Neuron (in vitro differentiated cells): ENCODE data around the gene ZNF630.
"Not testable (repeated sequence)": the region's sequence is repeated elsewhere in the genome, so short reads cannot be mapped to it uniquely, and the experiment has no call there.

Source experiments
- H2AFZ ChIP-seq: one replicate; pipeline ENCODE4 v1.6.1; 2013; ENCODE audit warnings: low read depth, mild to moderate bottlenecking, inconsistent platforms, low read length, moderate library complexity
- H3K27me3 ChIP-seq: one replicate; pipeline ENCODE4 v1.6.1; 2013; ENCODE audit warnings: low read length; ENCODE audit not compliant: insufficient read depth
- H3K36me3 ChIP-seq: one replicate; pipeline ENCODE4 v1.6.1; 2013; ENCODE audit warnings: low read length; ENCODE audit not compliant: insufficient read depth
- H3K4me1 ChIP-seq: one replicate; pipeline ENCODE4 v1.6.1; 2013; ENCODE audit warnings: low read length; ENCODE audit not compliant: insufficient read depth
- H3K4me3 ChIP-seq: 2 replicates; pipeline ENCODE4 v1.5.1; 2013; ENCODE audit warnings: mild to moderate bottlenecking, low read length, moderate library complexity
- H3K9me3 ChIP-seq: one replicate; pipeline ENCODE4 v1.6.1; 2013; ENCODE audit warnings: low read length

Gene ZNF630

GRCh38 chrX:48059296-48059639 is 12.2 kb downstream of the ZNF630 start:
- Histone ChIP-seq H3K4me3 (no peak overlapping the region), H3K9me3 (no peaks in the 10 kb centered on the region), H3K27me3 (no peaks in the 10 kb centered on the region), H3K36me3 (no peaks in the 10 kb centered on the region), H3K4me1 (no peaks in the 10 kb centered on the region), H2AFZ (no peak overlapping the region)

GRCh38 chrX:48058621-48059295 is 12.7 kb downstream of the ZNF630 start:
- H3K4me3 ChIP-seq, result no peak overlapping the region
- no peak overlapping the region for H2AFZ ChIP-seq
- no peaks in the 10 kb centered on the region for H3K36me3 ChIP-seq
- no peaks in the 10 kb centered on the region for H3K4me1 ChIP-seq
- no peaks in the 10 kb centered on the region for H3K27me3 ChIP-seq
- no peaks in the 10 kb centered on the region for H3K9me3 ChIP-seq

GRCh38 chrX:48046846-48047245 is 24.6 kb downstream of the ZNF630 start:
- H3K27me3 ChIP-seq, result no peaks in the 10 kb centered on the region
- H3K4me1 ChIP-seq, result no peaks in the 10 kb centered on the region
- H3K9me3 ChIP-seq, result no peaks in the 10 kb centered on the region
- no peaks in the 10 kb centered on the region for H3K36me3 ChIP-seq
- H3K4me3 ChIP-seq, result no peak overlapping the region
- no peak overlapping the region for H2AFZ ChIP-seq

- Histone ChIP-seq H3K4me3 (no peak overlapping the region), H3K9me3 (no peaks in the 10 kb centered on the region), H3K36me3 (no peaks in the 10 kb centered on the region), H3K27me3 (no peaks in the 10 kb centered on the region), H2AFZ (no peak overlapping the region), H3K4me1 (no peaks in the 10 kb centered on the region)
These were observed 25.8 kb downstream of the ZNF630 start for GRCh38 chrX:48045410-48046311.

GRCh38 chrX:48043056-48043455 is 28.4 kb downstream of the ZNF630 start:
- H3K36me3 ChIP-seq, result no peaks in the 10 kb centered on the region
- H3K27me3 ChIP-seq, result no peaks in the 10 kb centered on the region
- no peaks in the 10 kb centered on the region for H3K9me3 ChIP-seq
- H3K4me1 ChIP-seq, result no peaks in the 10 kb centered on the region
- H2AFZ ChIP-seq, result no peak overlapping the region
- H3K4me3 ChIP-seq, result no peak overlapping the region

GRCh38 chrX:48035891-48036290 is 35.5 kb downstream of the ZNF630 start:
- H3K27me3 ChIP-seq, result no peaks in the 10 kb centered on the region
- H3K9me3 ChIP-seq, result no peaks in the 10 kb centered on the region
- H3K4me1 ChIP-seq, result no peaks in the 10 kb centered on the region
- no peaks in the 10 kb centered on the region for H3K36me3 ChIP-seq
- H2AFZ ChIP-seq, result no peak overlapping the region
- H3K4me3 ChIP-seq, result no peak overlapping the region

- H3K9me3 ChIP-seq, H3K4me1 ChIP-seq, H3K36me3 ChIP-seq, H3K4me3 ChIP-seq, H3K27me3 ChIP-seq, H2AFZ ChIP-seq: not testable (repeated sequence)
These were observed 40.7 kb downstream of the ZNF630 start for GRCh38 chrX:48030641-48031173.

- no peak overlapping the region for H2AFZ ChIP-seq
- H3K36me3 ChIP-seq, result no peaks in the 10 kb centered on the region
- H3K9me3 ChIP-seq, result no peaks in the 10 kb centered on the region
- H3K4me3 ChIP-seq, result no peak overlapping the region
- no peaks in the 10 kb centered on the region for H3K27me3 ChIP-seq
- H3K4me1 ChIP-seq, result no peaks in the 10 kb centered on the region
These were observed 41.2 kb downstream of the ZNF630 start for GRCh38 chrX:48030237-48030636.

- Histone ChIP-seq H3K27me3 (no peaks in the 10 kb centered on the region), H2AFZ (no peak overlapping the region), H3K9me3 (no peaks in the 10 kb centered on the region), H3K4me3 (no peak overlapping the region), H3K36me3 (no peaks in the 10 kb centered on the region), H3K4me1 (no peaks in the 10 kb centered on the region)
These were observed 43.3 kb downstream of the ZNF630 start for GRCh38 chrX:48028091-48028490.

- not testable (repeated sequence) for H3K4me3 ChIP-seq, H3K36me3 ChIP-seq, H3K9me3 ChIP-seq, H3K27me3 ChIP-seq, H2AFZ ChIP-seq, H3K4me1 ChIP-seq
These were observed 43.9 kb downstream of the ZNF630 start for GRCh38 chrX:48027545-48027944.

GRCh38 chrX:48025561-48025960 is 45.9 kb downstream of the ZNF630 start:
- H2AFZ ChIP-seq, result no peak overlapping the region
- no peaks in the 10 kb centered on the region for H3K27me3 ChIP-seq
- no peaks in the 10 kb centered on the region for H3K4me1 ChIP-seq
- H3K36me3 ChIP-seq, result no peaks in the 10 kb centered on the region
- H3K4me3 ChIP-seq, result no peak overlapping the region
- H3K9me3 ChIP-seq, result peaks cover 2% of the 10 kb centered on the region

- Histone ChIP-seq H3K4me3 (no peak overlapping the region), H2AFZ (no peak overlapping the region), H3K36me3 (no peaks in the 10 kb centered on the region), H3K27me3 (no peaks in the 10 kb centered on the region), H3K4me1 (no peaks in the 10 kb centered on the region), H3K9me3 (peaks cover 2% of the 10 kb centered on the region)
These were observed 48.7 kb downstream of the ZNF630 start for GRCh38 chrX:48022738-48023137.

- Histone ChIP-seq H3K4me1 (no peaks in the 10 kb centered on the region), H3K4me3 (peak overlapping the region; percentile 96)
These were observed 49.3 kb downstream of the ZNF630 start for GRCh38 chrX:48022100-48022499.

More at GRCh38 chrX:48022100-48022499, 49.3 kb downstream of the ZNF630 start:
- H3K9me3 ChIP-seq, result peaks cover 2% of the 10 kb centered on the region
- no peaks in the 10 kb centered on the region for H3K36me3 ChIP-seq
- H3K27me3 ChIP-seq, result no peaks in the 10 kb centered on the region
- peak overlapping the region; percentile 92 for H2AFZ ChIP-seq
